ENCODE data around the gene FBXO48.
"Not testable (repeated sequence)": the region's sequence is repeated elsewhere in the genome, so short reads cannot be mapped to it uniquely, and the experiment has no call there.

Gene FBXO48

GRCh38 chr2:68491582-68491981 lies 24.5 kb upstream of the FBXO48 start:
- no CpG with 5 or more reads among the region's 1 CpG for WGBS, 2 experiments (ENCODE audit: insufficient coverage in 2 of 2)
- no peaks in the 10 kb centered on the region for H3K36me3 ChIP-seq (ENCODE audit: control insufficient read depth, insufficient read depth, low read length)
- H3K9me3 ChIP-seq (ENCODE audit: control insufficient read depth, low read length) = peaks cover 7% of the 10 kb centered on the region
- no peak overlapping the region for H3K4me3 ChIP-seq (ENCODE audit: extremely low read depth, insufficient read depth, low read length, poor library complexity, severe bottlenecking)
- no peaks in the 10 kb centered on the region for H3K4me1 ChIP-seq (ENCODE audit: control insufficient read depth, insufficient read depth, low read length, poor library complexity, severe bottlenecking)
- H3K27ac ChIP-seq (ENCODE audit: low read depth, low read length, severe bottlenecking) = no peak overlapping the region

DNA sequence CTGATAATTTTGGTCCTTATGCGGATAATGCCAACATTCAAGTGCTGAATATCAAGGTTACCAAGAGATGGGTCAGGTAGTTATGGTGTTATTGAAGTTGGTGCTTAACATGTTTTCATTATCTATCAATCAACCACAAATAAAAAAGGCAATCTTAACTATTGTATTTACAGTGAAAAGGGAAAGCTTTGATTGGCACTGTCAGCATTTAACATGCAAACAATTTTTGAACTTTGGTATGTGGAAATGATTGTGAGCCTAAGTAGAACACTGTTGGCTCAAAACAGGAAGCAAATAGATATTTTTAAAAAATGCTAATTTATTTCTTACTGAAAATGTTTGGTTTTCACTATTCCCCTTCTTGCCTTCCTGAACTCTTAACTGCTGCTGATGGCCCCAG lies 22.2 kb upstream of the FBXO48 start:
- WGBS, 2 experiments (ENCODE audit: insufficient coverage in 2 of 2) = 100% methylated on average over 1 of the region's 1 CpG; no CpG with 5 or more reads in 1 of the 2 experiments
- H3K4me1 ChIP-seq (ENCODE audit: control insufficient read depth, insufficient read depth, low read length, poor library complexity, severe bottlenecking) = no peaks in the 10 kb centered on the region
- H3K9me3 ChIP-seq (ENCODE audit: control insufficient read depth, low read length) = no peaks in the 10 kb centered on the region
- no peak overlapping the region for H3K27ac ChIP-seq (ENCODE audit: low read depth, low read length, severe bottlenecking)
- H3K36me3 ChIP-seq (ENCODE audit: control insufficient read depth, insufficient read depth, low read length) = no peaks in the 10 kb centered on the region
- no peak overlapping the region for H3K4me3 ChIP-seq (ENCODE audit: extremely low read depth, insufficient read depth, low read length, poor library complexity, severe bottlenecking)

- H3K27ac ChIP-seq (ENCODE audit: low read depth, low read length, severe bottlenecking); H3K9me3 ChIP-seq (ENCODE audit: control insufficient read depth, low read length); H3K4me1 ChIP-seq (ENCODE audit: control insufficient read depth, insufficient read depth, low read length, poor library complexity, severe bottlenecking); H3K36me3 ChIP-seq (ENCODE audit: control insufficient read depth, insufficient read depth, low read length); H3K4me3 ChIP-seq (ENCODE audit: extremely low read depth, insufficient read depth, low read length, poor library complexity, severe bottlenecking): not testable (repeated sequence)
- no CpG with 5 or more reads among the region's 1 CpG for WGBS, 2 experiments (ENCODE audit: insufficient coverage in 2 of 2)
These were observed 21.5 kb upstream of the FBXO48 start for GRCh38 chr2:68488605-68489004.

DNA sequence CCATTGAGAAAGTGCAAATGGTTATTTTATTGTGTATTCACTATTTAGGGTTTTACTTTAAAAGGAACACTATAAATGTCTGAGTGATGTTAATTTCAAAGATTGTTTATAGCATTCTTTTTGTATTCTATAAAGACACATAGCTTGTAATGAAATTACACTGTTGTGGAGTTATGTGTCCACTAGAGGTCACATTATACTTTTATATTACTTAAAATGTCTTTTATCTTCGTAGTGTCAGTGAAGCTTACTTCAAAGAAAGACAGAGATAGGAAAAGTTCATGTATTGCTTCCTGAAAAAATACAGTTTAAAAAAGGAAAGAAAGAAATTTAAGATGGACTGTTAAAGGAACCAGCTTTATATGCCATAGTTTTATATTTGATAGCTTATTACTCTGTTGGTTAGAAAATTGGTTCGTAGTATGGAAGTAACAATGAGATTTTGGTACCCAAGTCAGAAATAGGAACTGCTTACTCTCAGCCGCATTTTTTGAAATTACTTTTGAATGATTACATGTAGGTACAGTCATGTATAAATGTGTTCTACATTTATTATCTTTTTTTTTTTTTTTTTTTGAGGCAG lies 20.8 kb upstream of the FBXO48 start:
- no peaks in the 10 kb centered on the region for H3K36me3 ChIP-seq (ENCODE audit: control insufficient read depth, insufficient read depth, low read length)
- no peak overlapping the region for H3K27ac ChIP-seq (ENCODE audit: low read depth, low read length, severe bottlenecking)
- H3K9me3 ChIP-seq (ENCODE audit: control insufficient read depth, low read length) = no peaks in the 10 kb centered on the region
- 70% methylated on average over 2 of the region's 3 CpGs; no CpG with 5 or more reads in 1 of the 2 experiments for WGBS, 2 experiments (ENCODE audit: insufficient coverage in 2 of 2)
- H3K4me1 ChIP-seq (ENCODE audit: control insufficient read depth, insufficient read depth, low read length, poor library complexity, severe bottlenecking) = no peaks in the 10 kb centered on the region
- H3K4me3 ChIP-seq (ENCODE audit: extremely low read depth, insufficient read depth, low read length, poor library complexity, severe bottlenecking) = no peak overlapping the region

GRCh38 chr2:68483011-68483410 lies 15.9 kb upstream of the FBXO48 start:
- Histone ChIP-seq H3K9me3 (ENCODE audit: control insufficient read depth, low read length) (no peaks in the 10 kb centered on the region), H3K36me3 (ENCODE audit: control insufficient read depth, insufficient read depth, low read length) (no peaks in the 10 kb centered on the region), H3K4me3 (ENCODE audit: extremely low read depth, insufficient read depth, low read length, poor library complexity, severe bottlenecking) (no peak overlapping the region), H3K27ac (ENCODE audit: low read depth, low read length, severe bottlenecking) (no peak overlapping the region), H3K4me1 (ENCODE audit: control insufficient read depth, insufficient read depth, low read length, poor library complexity, severe bottlenecking) (peaks cover 7% of the 10 kb centered on the region)
- WGBS, 2 experiments (ENCODE audit: insufficient coverage in 2 of 2) = 85 to 96% methylated on average over 2 to 3 of the region's 3 CpGs

- no peaks in the 10 kb centered on the region for H3K36me3 ChIP-seq (ENCODE audit: control insufficient read depth, insufficient read depth, low read length)
- WGBS, 2 experiments (ENCODE audit: insufficient coverage in 2 of 2) = 70 to 92% methylated on average over 2 of the region's 2 CpGs
- no peaks in the 10 kb centered on the region for H3K9me3 ChIP-seq (ENCODE audit: control insufficient read depth, low read length)
- no peak overlapping the region for H3K27ac ChIP-seq (ENCODE audit: low read depth, low read length, severe bottlenecking)
- peaks cover 7% of the 10 kb centered on the region for H3K4me1 ChIP-seq (ENCODE audit: control insufficient read depth, insufficient read depth, low read length, poor library complexity, severe bottlenecking)
- no peak overlapping the region for H3K4me3 ChIP-seq (ENCODE audit: extremely low read depth, insufficient read depth, low read length, poor library complexity, severe bottlenecking)
These were observed 15.3 kb upstream of the FBXO48 start for GRCh38 chr2:68482296-68482820.

GRCh38 chr2:68478688-68479087 lies 11.6 kb upstream of the FBXO48 start:
- no CpG with 5 or more reads among the region's 1 CpG for WGBS, 2 experiments (ENCODE audit: insufficient coverage in 2 of 2)
- Histone ChIP-seq H3K4me3 (ENCODE audit: extremely low read depth, insufficient read depth, low read length, poor library complexity, severe bottlenecking) (no peak overlapping the region), H3K36me3 (ENCODE audit: control insufficient read depth, insufficient read depth, low read length) (no peaks in the 10 kb centered on the region), H3K4me1 (ENCODE audit: control insufficient read depth, insufficient read depth, low read length, poor library complexity, severe bottlenecking) (peaks cover 7% of the 10 kb centered on the region), H3K27ac (ENCODE audit: low read depth, low read length, severe bottlenecking) (no peak overlapping the region), H3K9me3 (ENCODE audit: control insufficient read depth, low read length) (no peaks in the 10 kb centered on the region)

DNA sequence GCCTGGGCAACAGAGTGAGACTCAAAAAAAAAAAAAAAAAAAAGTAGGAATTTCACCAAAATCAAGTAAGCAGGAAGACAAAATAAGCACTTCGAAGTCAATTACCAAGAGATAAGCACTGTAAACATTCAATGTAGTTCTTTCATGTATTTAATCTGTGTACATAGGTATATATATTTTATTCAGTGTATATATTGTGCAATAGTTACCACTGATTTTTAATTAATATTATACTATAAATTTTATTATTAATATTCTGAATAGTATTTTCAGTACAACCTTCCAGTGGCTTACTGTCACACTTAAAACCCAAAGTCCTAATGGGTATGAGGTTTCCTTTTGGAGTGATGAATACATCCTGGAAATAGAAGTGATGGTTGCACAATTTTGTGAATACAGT lies 9.4 kb upstream of the FBXO48 start:
- Histone ChIP-seq H3K27ac (ENCODE audit: low read depth, low read length, severe bottlenecking) (no peak overlapping the region), H3K4me3 (ENCODE audit: extremely low read depth, insufficient read depth, low read length, poor library complexity, severe bottlenecking) (no peak overlapping the region), H3K36me3 (ENCODE audit: control insufficient read depth, insufficient read depth, low read length) (no peaks in the 10 kb centered on the region), H3K4me1 (ENCODE audit: control insufficient read depth, insufficient read depth, low read length, poor library complexity, severe bottlenecking) (peaks cover 1% of the 10 kb centered on the region), H3K9me3 (ENCODE audit: control insufficient read depth, low read length) (no peaks in the 10 kb centered on the region)
- WGBS, 2 experiments (ENCODE audit: insufficient coverage in 2 of 2) = no CpG with 5 or more reads among the region's 1 CpG

- no peak overlapping the region for H3K4me3 ChIP-seq (ENCODE audit: extremely low read depth, insufficient read depth, low read length, poor library complexity, severe bottlenecking)
- peaks cover 5% of the 10 kb centered on the region for H3K4me1 ChIP-seq (ENCODE audit: control insufficient read depth, insufficient read depth, low read length, poor library complexity, severe bottlenecking)
- no peak overlapping the region for H3K27ac ChIP-seq (ENCODE audit: low read depth, low read length, severe bottlenecking)
- H3K9me3 ChIP-seq (ENCODE audit: control insufficient read depth, low read length) = no peaks in the 10 kb centered on the region
- WGBS, 2 experiments (ENCODE audit: insufficient coverage in 2 of 2) = 92 to 100% methylated on average over 1 to 2 of the region's 2 CpGs
- H3K36me3 ChIP-seq (ENCODE audit: control insufficient read depth, insufficient read depth, low read length) = no peaks in the 10 kb centered on the region
These were observed 8.5 kb upstream of the FBXO48 start for GRCh38 chr2:68475576-68475975.

GRCh38 chr2:68475110-68475509 lies 8.0 kb upstream of the FBXO48 start:
- no peak overlapping the region for H3K27ac ChIP-seq (ENCODE audit: low read depth, low read length, severe bottlenecking)

DNA sequence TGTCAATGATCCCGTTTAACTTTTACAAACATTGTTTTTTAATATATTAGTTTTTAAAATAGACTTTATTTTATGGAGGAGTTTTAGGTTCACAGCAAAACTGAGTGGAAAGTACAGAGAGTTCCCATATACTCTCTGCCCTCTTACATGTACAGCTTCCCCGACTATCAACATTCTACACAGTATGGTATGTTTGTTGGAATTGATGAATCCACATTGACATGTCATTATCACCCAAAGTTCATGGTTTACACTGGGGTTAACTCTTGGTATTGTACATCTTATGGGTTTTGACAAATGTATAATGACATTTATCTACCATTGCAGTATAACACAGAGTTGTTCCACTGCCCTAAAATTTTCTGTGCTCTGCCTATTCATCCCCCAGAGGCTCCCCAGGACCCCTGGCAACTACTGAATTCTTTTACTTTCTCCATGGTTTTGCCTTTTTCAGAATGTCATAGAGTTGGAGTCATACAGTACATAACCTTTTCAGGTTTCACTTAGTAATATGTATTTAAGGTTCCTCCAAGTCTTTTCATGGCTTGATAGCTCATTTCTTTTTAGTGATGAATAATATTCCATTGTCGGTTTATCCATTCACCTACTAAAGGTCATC lies 5.8 kb upstream of the FBXO48 start:
- Histone ChIP-seq H3K27ac (ENCODE audit: low read depth, low read length, severe bottlenecking) (no peak overlapping the region), H3K9me3 (ENCODE audit: control insufficient read depth, low read length) (no peaks in the 10 kb centered on the region), H3K36me3 (ENCODE audit: control insufficient read depth, insufficient read depth, low read length) (no peaks in the 10 kb centered on the region), H3K4me3 (ENCODE audit: extremely low read depth, insufficient read depth, low read length, poor library complexity, severe bottlenecking) (no peak overlapping the region), H3K4me1 (ENCODE audit: control insufficient read depth, insufficient read depth, low read length, poor library complexity, severe bottlenecking) (peaks cover 15% of the 10 kb centered on the region)
- no CpG with 5 or more reads among the region's 3 CpGs for WGBS, 2 experiments (ENCODE audit: insufficient coverage in 2 of 2)

More at GRCh38 chr2:68475110-68475509, 8.0 kb upstream of the FBXO48 start:
- Histone ChIP-seq H3K9me3 (ENCODE audit: control insufficient read depth, low read length) (no peaks in the 10 kb centered on the region), H3K4me1 (ENCODE audit: control insufficient read depth, insufficient read depth, low read length, poor library complexity, severe bottlenecking) (peaks cover 5% of the 10 kb centered on the region), H3K4me3 (ENCODE audit: extremely low read depth, insufficient read depth, low read length, poor library complexity, severe bottlenecking) (no peak overlapping the region), H3K36me3 (ENCODE audit: control insufficient read depth, insufficient read depth, low read length) (no peaks in the 10 kb centered on the region)

Data from mesodermal cell (in vitro differentiated cells).